Vagina (tissue), 2 donors: Measurements from ENCODE around the gene ROCK2.

Experiments
- POLR2A ChIP-seq, 2 donors: fragments of 450-650 bp; IDR thresholded peaks; one replicate each; pipeline ENCODE4 v1.6.1; 2017; ENCODE audit warnings: antibody characterized with exemption in 2 of 2, mild to moderate bottlenecking in 2 of 2, moderate library complexity in 2 of 2
- TF ChIP-seq, protein P1 (sequence below), 3 experiments: fragments of 450-650 bp in 2 of 3; fragments of 200-600 bp in 1 of 3; sonication (generic) in 1 of 3; IDR thresholded peaks; one replicate each; pipeline ENCODE4 v1.5.1; 2017 to 2019; ENCODE audit warnings: antibody characterized with exemption in 3 of 3, mild to moderate bottlenecking in 2 of 3, moderate library complexity in 2 of 3

DNA sequence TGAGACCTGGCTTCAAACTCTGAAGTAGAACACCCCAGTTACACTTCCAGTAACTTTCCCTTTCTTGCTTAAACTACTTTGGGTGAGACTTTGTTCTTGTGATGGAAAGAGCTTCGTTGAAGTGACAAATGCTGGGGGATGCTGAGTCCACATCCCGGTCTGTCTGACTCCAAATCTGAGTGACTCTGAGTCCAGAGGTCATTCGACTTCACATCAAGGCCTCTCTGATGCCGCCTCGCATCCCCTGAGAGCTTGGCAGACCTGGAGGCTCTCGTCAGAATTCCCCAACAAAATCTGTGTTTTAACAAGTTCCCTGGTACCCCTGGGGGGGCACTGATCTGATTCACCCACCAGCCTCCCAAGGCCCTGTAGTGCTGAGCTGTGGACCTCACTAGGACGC lies 31.6 kb upstream of the ROCK2 start:
- TF ChIP-seq, protein P1, sequence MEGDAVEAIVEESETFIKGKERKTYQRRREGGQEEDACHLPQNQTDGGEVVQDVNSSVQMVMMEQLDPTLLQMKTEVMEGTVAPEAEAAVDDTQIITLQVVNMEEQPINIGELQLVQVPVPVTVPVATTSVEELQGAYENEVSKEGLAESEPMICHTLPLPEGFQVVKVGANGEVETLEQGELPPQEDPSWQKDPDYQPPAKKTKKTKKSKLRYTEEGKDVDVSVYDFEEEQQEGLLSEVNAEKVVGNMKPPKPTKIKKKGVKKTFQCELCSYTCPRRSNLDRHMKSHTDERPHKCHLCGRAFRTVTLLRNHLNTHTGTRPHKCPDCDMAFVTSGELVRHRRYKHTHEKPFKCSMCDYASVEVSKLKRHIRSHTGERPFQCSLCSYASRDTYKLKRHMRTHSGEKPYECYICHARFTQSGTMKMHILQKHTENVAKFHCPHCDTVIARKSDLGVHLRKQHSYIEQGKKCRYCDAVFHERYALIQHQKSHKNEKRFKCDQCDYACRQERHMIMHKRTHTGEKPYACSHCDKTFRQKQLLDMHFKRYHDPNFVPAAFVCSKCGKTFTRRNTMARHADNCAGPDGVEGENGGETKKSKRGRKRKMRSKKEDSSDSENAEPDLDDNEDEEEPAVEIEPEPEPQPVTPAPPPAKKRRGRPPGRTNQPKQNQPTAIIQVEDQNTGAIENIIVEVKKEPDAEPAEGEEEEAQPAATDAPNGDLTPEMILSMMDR (IDR thresholded peaks at IDR 0.05): no peak
- TF ChIP-seq POLR2A (IDR thresholded peaks at IDR 0.05): no peak
